HG02870 (cell line): Measurements from ENCODE around the gene CASK.
"Not testable (repeated sequence)": the region's sequence is repeated elsewhere in the genome, so short reads cannot be mapped to it uniquely, and the experiment has no call there.

Experiments used
- ATAC-seq: cut with Tn5 transposase; IDR thresholded peaks from one replicate; pipeline ENCODE4 v1.9.1; 2021; ENCODE audit warnings: mild to moderate bottlenecking, moderate library complexity; ENCODE audit not compliant: unreplicated experiment

The CASK gene

GRCh38 chrX:41737065-41737464 lies 186.3 kb downstream of the CASK start:
- ATAC-seq = no peak

GRCh38 chrX:41734530-41734929 lies 188.8 kb downstream of the CASK start:
- ATAC-seq = no peak

GRCh38 chrX:41733939-41734338 lies 189.4 kb downstream of the CASK start:
- ATAC-seq = peak; percentile 94

- no peak for ATAC-seq
Measured at GRCh38 chrX:41732260-41732659, 191.1 kb downstream of the CASK start.

DNA sequence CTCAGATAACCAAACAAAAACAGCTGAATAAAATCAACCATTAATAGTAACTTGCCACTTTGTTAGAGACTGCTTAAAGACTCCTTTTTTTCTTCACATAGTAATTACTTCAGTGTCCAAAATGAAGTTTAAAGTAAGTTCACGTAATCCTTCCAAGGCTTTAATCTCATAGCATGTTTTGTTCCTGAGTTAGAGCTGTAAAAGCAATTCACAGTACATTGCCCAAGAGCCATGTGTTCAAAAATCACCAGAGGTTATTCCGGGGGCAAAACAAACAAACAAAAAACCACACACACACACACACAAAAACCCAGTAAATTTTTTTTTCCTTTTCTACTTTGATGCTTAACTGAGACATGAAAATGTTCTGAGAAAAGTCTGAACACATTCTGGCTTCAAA lies 193.3 kb downstream of the CASK start:
- no peak for ATAC-seq

- ATAC-seq = no peak
Measured at GRCh38 chrX:41728125-41728524, 195.2 kb downstream of the CASK start.

DNA sequence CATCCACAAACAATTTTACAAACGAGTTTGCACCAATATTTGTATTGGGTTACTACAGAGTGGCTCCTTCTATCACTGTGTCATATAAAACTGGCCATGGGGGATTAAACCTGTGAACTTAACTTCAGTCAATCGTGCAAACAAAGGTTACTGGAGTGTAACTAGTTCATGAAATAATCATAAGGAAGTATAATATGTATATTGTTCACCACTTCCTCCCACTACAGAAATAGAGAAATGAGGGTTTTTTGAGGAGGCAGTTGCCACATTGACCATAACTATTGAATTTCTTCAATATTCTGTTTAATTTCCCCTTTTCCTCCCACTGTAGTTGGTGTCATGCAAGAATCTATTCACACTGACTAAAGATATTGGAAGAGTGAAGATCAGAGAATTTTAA lies 199.5 kb downstream of the CASK start, which contains the start of gene GPR82:
Gene GPR82, plus strand, starts transcription at position 356 of the 400 bp plus-strand sequence. CDS start 2,846 bp downstream, outside the sequence.
- ATAC-seq = no peak

DNA sequence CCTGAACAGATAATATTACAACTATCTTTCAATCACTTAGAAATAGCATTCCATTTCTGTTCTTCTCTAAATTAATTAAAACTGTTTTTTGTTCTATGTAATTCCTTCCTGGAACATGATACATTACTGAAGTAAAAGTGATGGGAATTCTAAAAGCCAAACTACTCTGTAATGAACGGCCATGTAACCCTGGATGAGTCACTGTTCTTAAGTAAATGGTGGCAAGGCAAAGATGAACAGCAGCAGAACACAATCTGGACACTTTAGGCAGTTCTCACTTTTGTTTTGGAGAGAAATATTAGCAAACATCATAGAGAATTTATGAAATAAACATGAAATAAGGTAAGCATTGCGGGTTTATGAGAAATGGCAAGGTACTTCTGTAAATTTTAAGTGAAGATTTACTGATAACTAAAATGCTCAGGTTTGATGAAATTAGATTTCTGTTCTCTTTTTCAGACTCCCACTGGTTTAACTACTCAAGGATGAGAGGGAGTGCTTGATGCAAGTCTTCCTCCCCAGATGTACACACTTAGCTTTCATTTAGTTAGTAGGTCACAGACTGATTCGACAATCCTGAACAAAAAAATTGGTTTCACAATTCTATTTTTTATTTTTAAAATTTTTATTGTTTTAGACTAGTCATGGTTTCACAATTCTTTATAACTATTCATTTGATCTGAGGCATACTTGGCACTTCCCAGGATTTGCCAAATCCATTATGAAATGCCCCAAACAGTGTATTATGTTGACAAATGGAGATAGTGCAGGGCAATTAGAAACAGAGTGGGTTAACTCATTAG lies 200.3 kb downstream of the CASK start:
- no peak for ATAC-seq

GRCh38 chrX:41722214-41722613 lies 201.1 kb downstream of the CASK start:
- no peak for ATAC-seq

DNA sequence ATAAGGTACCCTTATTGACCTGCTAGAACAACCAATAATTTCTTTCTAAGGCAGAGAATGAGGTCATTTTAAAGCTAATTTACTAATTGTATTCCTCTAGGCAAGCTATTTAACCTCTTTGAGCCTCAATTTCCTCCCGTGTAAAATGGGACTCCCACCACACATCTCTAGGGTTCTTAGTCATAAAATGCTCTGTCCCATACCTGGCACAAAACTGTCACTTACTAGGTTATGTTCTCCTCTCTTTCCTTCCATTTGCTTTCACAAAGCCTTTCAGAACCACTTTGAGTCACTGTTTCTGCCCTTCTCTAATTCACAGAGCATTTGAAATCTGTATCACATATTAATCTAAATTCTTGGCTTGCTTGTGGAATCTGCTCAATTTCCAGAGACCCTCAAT lies 201.8 kb downstream of the CASK start:
- no peak for ATAC-seq

DNA sequence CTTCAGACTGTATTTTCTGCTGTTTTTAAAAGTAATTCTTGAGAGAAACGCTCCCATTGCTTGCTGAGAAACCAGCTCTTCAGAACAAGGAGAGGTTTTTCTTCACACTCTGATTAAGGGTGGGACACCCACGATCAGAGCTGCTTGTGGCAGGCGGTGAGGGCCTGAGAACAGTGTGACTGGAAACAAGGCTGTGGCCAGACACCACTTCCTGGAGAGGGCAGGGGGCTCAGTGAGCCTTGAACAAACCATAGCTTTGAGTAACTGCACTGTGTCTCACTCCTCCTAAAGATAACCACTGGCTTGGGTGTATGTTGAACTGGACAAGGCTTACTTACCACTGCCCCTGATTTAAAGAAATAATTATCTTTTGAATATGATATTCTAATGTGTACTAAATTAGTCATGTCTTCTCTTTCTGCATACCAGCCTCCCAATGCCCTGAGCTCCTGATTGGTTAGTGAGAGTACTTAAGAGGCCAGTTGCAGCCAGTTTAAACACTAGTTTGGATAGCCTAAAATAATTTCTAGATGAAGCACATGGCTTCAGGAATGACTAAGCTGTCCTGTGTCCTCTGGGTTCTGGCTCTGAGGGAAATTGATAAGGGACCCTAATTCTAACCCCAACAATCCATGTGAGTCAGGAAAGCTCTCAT lies 203.1 kb downstream of the CASK start:
- ATAC-seq = peak; percentile 79

DNA sequence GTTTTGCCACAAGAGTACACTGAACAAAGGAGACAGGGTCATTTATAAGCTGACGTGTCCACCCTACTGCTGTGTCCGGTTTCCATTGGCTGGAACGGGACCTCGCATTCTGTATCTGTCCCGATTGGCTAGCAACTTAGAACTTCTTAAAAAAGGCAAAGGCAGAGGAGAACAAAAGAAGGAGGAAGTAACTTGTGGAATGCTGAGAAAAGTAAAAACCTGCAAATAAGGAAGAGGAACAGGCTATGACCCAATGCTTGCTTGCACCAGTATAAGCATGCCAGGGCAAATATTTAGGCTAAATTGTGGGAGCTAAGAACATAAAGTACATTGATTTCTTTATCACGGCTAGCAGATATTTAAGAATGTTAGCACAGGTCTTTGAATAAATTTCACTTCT lies 203.7 kb downstream of the CASK start:
- not testable (repeated sequence) for ATAC-seq

DNA sequence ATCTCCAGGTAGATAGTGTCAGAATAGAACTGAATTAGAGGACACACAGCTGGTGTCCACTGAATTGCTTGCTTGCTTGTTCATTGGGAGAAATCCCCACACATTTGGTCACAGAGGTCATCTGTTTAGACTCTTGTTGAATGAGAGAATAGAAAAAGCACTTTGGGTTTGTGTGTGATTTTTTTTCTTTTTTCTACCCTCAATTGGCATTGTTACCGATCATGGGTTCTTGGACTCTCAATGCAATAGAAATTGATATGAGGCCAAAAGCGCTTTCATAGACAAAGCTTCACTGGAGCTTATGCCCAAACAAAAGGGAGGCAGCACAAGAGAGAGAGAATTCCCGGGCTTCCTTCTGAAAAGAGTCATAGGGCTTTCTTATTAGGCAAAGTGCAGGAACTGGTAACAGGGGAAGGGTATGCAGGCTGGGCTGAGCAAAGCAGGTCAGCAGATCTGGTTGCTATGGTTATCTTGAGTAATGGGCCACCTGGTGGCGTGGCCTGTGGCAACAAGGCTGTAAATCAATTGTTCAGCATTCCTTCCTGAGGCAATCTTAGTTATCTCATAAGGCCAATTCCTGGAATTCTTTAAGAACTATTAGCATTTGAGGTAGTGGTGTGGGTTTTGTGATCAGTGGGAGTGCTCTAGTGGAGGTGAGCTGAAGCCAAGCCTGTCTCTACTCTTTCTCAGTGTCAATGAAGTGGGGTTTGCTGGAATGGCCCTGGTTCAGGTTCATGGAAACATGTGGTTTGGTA lies 204.7 kb downstream of the CASK start:
- ATAC-seq = no peak

GRCh38 chrX:41716767-41717473 lies 206.4 kb downstream of the CASK start:
- ATAC-seq = no peak

- no peak for ATAC-seq
Measured at GRCh38 chrX:41716222-41716621, 207.1 kb downstream of the CASK start.

- no peak for ATAC-seq
Measured at GRCh38 chrX:41711021-41711667, 212.2 kb downstream of the CASK start.

DNA sequence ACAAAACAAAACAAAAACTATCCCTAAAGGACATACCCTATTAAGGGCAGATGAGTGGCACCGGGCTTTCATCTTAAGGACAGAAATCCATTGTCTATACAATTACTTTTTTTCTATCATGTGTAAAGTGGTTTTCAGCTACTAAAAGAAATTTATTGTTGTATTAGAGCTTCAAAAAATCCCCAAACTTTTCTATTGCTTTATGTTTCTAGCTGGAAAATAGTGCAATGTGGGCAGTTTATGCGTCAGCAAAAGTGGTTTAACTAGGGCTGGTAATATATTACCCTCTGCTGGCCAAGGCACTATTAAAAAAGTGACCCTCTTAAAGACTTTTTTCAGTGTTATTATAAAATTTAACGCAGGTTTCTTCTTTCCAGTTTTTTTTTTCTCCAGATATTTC lies 214.9 kb downstream of the CASK start:
- no peak for ATAC-seq

GRCh38 chrX:41707218-41707617 lies 216.1 kb downstream of the CASK start:
- ATAC-seq = peak; percentile 39

DNA sequence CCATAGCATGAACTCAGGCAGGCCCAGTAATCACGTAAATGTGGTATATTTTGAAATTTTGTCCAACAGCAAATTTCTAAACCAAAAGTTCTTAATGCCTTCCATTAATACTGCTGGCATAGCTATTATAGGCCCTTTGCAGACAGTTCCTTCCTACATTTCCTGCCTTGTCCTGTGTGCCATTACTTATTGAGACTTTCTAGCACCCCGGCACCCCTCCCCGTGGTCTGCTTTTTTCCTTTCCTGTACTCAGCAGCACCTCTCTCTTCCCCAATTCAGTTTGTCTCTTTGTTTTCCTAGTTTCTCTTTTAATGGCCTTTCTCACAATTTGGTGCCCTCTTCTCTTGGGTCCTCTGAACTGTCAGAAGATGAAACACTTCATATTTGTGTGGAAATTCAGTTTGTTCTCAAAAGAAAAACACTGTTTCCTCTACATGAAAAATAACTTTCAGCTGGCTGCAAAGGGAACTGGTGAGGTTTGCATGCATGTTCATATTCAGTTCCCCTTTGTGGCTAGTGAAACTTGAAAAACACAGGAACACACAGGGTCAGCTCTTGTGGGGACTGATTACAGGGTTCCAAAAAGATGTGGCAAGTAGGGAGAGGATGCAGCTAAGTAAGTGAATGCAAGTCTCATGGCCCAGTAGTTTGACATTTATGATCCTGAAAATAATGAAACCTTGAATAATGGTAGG lies 217.5 kb downstream of the CASK start:
- ATAC-seq = peak; percentile 90

DNA sequence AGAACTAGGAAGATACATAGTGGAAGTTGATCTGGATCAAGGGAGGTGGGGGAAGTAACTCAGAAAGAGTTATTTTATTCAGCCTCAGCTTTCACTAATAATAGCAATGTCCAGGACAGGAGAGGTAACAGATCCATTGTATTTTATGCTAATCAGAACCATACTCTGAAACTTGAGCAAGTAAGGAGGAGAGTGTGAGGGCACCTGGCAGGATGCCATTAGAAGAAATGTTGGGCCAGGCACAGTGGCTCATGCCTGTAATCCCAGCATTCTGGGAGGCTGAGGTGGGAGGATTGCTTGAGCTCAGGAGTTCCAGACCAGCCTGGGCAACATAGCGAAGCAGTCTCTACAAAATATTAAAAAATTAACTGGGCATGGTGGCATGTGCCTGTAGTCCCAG lies 218.3 kb downstream of the CASK start:
- no peak for ATAC-seq
